ENCODE data around the gene TWSG1. TPM values are rescaled to one million over a fixed set of nuclear protein-coding genes. Genes with fewer than 3 reads are reported as not detected.

Gene TWSG1
- total and polyA plus RNA-seq, 2 donors from 2014 or later, result 16.9 to 50.1 TPM

GRCh38 chr18:9437672-9438071 lies 103.1 kb downstream of the TWSG1 start:
- DNase-seq, result no peak
- no peaks in the 10 kb centered on the region for H3K4me1 ChIP-seq (ENCODE audit: control insufficient read depth in 2 of 3, insufficient read depth in 2 of 3, low read depth in 1 of 3, low read length in 3 of 3)
- H3K27ac ChIP-seq (ENCODE audit: low read depth in 2 of 2, low read length in 2 of 2), result no peak overlapping the region
- no peak for FAIRE-seq
- intact Hi-C loops (cut with DNase I), result no loop called here
- H3K27me3 ChIP-seq (ENCODE audit: control insufficient read depth, insufficient read depth, low read length), result no peaks in the 10 kb centered on the region
- H3K36me3 ChIP-seq (ENCODE audit: control insufficient read depth in 2 of 3, insufficient read depth in 3 of 3, low read length in 3 of 3), result no peaks in the 10 kb centered on the region
- no peak overlapping the region for H3K4me3 ChIP-seq (ENCODE audit: low read length in 3 of 3)
- H3K9me3 ChIP-seq (ENCODE audit: control insufficient read depth in 2 of 3, insufficient read depth in 1 of 3, low read length in 3 of 3), result no peaks in the 10 kb centered on the region
- H3K9ac ChIP-seq (ENCODE audit: low read length in 3 of 3), result no peak overlapping the region
- no peak for TF ChIP-seq CTCF (IDR thresholded peaks at IDR 0.05; ENCODE audit: borderline replicate concordance, extremely low read depth, insufficient read depth)

- no peaks in the 10 kb centered on the region for H3K27me3 ChIP-seq (ENCODE audit: control insufficient read depth, insufficient read depth, low read length)
- no peak overlapping the region for H3K4me3 ChIP-seq (ENCODE audit: low read length in 3 of 3)
- intact Hi-C loops (cut with DNase I), result no loop called here
- no peaks in the 10 kb centered on the region for H3K4me1 ChIP-seq (ENCODE audit: control insufficient read depth in 2 of 3, insufficient read depth in 2 of 3, low read depth in 1 of 3, low read length in 3 of 3)
- no peaks in the 10 kb centered on the region for H3K9me3 ChIP-seq (ENCODE audit: control insufficient read depth in 2 of 3, insufficient read depth in 1 of 3, low read length in 3 of 3)
- H3K27ac ChIP-seq (ENCODE audit: low read depth in 2 of 2, low read length in 2 of 2), result no peak overlapping the region
- FAIRE-seq (no peak), DNase-seq (no peak)
- H3K36me3 ChIP-seq (ENCODE audit: control insufficient read depth in 2 of 3, insufficient read depth in 3 of 3, low read length in 3 of 3), result no peaks in the 10 kb centered on the region
- H3K9ac ChIP-seq (ENCODE audit: low read length in 3 of 3), result no peak overlapping the region
- TF ChIP-seq CTCF (IDR thresholded peaks at IDR 0.05; ENCODE audit: borderline replicate concordance, extremely low read depth, insufficient read depth), result no peak
Measured at GRCh38 chr18:9441061-9441460, 106.5 kb downstream of the TWSG1 start.

- intact Hi-C loops (cut with DNase I), result no loop called here
- FAIRE-seq (no peak), DNase-seq (no peak)
- Histone ChIP-seq H3K9ac (ENCODE audit: low read length in 3 of 3) (no peak overlapping the region), H3K9me3 (ENCODE audit: control insufficient read depth in 2 of 3, insufficient read depth in 1 of 3, low read length in 3 of 3) (no peaks in the 10 kb centered on the region), H3K27ac (ENCODE audit: low read depth in 2 of 2, low read length in 2 of 2) (no peak overlapping the region), H3K4me3 (ENCODE audit: low read length in 3 of 3) (no peak overlapping the region), H3K36me3 (ENCODE audit: control insufficient read depth in 2 of 3, insufficient read depth in 3 of 3, low read length in 3 of 3) (no peaks in the 10 kb centered on the region), H3K4me1 (ENCODE audit: control insufficient read depth in 2 of 3, insufficient read depth in 2 of 3, low read depth in 1 of 3, low read length in 3 of 3) (no peaks in the 10 kb centered on the region), H3K27me3 (ENCODE audit: control insufficient read depth, insufficient read depth, low read length) (no peaks in the 10 kb centered on the region)
- TF ChIP-seq CTCF (IDR thresholded peaks at IDR 0.05; ENCODE audit: borderline replicate concordance, extremely low read depth, insufficient read depth), result no peak
Measured at GRCh38 chr18:9444549-9444948, 110.0 kb downstream of the TWSG1 start.

- Histone ChIP-seq H3K4me3 (ENCODE audit: low read length in 3 of 3) (no peak overlapping the region), H3K9ac (ENCODE audit: low read length in 3 of 3) (no peak overlapping the region), H3K27me3 (ENCODE audit: control insufficient read depth, insufficient read depth, low read length) (no peaks in the 10 kb centered on the region), H3K9me3 (ENCODE audit: control insufficient read depth in 2 of 3, insufficient read depth in 1 of 3, low read length in 3 of 3) (no peaks in the 10 kb centered on the region), H3K4me1 (ENCODE audit: control insufficient read depth in 2 of 3, insufficient read depth in 2 of 3, low read depth in 1 of 3, low read length in 3 of 3) (no peaks in the 10 kb centered on the region), H3K27ac (ENCODE audit: low read depth in 2 of 2, low read length in 2 of 2) (no peak overlapping the region), H3K36me3 (ENCODE audit: control insufficient read depth in 2 of 3, insufficient read depth in 3 of 3, low read length in 3 of 3) (no peaks in the 10 kb centered on the region)
- intact Hi-C loops (cut with DNase I), result no loop called here
- no peak for FAIRE-seq
- no peak for TF ChIP-seq CTCF (IDR thresholded peaks at IDR 0.05; ENCODE audit: borderline replicate concordance, extremely low read depth, insufficient read depth)
- no peak for DNase-seq
Measured at GRCh38 chr18:9446839-9447238, 112.3 kb downstream of the TWSG1 start.

All from kidney (tissue), 14 donors.